Colonic mucosa (tissue), 4 donors: ENCODE data around the gene SLC5A10. TPM values are rescaled to one million over a fixed set of nuclear protein-coding genes. Genes with fewer than 3 reads are reported as not detected.
"Not testable (repeated sequence)": the region's sequence is repeated elsewhere in the genome, so short reads cannot be mapped to it uniquely, and the experiment has no call there.

ENCODE experiments used
- DNase-seq: peaks from one replicate; pipeline ENCODE4 v3.0.0-alpha.2; 2020
- H3K27ac ChIP-seq: fragments of 200-600 bp; one replicate; pipeline ENCODE4 v1.8.0; 2021
- H3K27me3 ChIP-seq: fragments of 200-600 bp; one replicate; pipeline ENCODE4 v1.8.0; 2021
- H3K36me3 ChIP-seq: fragments of 200-600 bp; one replicate; pipeline ENCODE4 v1.8.0; 2021
- H3K4me1 ChIP-seq: fragments of 200-600 bp; one replicate; pipeline ENCODE4 v1.8.0; 2021; ENCODE audit warnings: mild to moderate bottlenecking
- H3K4me3 ChIP-seq: fragments of 200-600 bp; one replicate; pipeline ENCODE4 v1.8.0; 2021
- H3K9ac ChIP-seq, 2 donors: one replicate each; pipeline ENCODE4 v1.7.0; 2013; ENCODE audit warnings: control low read depth in 2 of 2, low read depth in 2 of 2, low read length in 2 of 2
- H3K9me3 ChIP-seq: fragments of 200-600 bp; one replicate; pipeline ENCODE4 v1.8.0; 2021
- intact Hi-C: fragments of 100-400 bp; cut with DNase I; formaldehyde crosslinking; loops from one replicate; pipeline ENCODE4 v1.14.1; 2022
- total RNA-seq, 2 donors: library from RNA; stranded (reverse); fragmentation: NEBNext Ultra II Directional in 1 of 2; extraction: Animal tissue kit (Norgen Biotek cat#: 25700) in 1 of 2; gene quantifications; one replicate each; pipeline ENCODE4 v1.2.1, GENCODE V29; 2021
- TF ChIP-seq, protein P1 (sequence below): fragments of 200-600 bp; IDR thresholded peaks from one replicate; pipeline ENCODE4 v1.8.0; 2022; ENCODE audit warnings: antibody characterized with exemption, mild to moderate bottlenecking
- donor health status: healthy.
- donor health status: DM: no; HTN: no; CAD: no.
- donor health status: DM: no; HTN: no; CAD: no.

SLC5A10 gene
- total RNA-seq, 2 donors from 2014 or later = 0.16 TPM; not detected in 1

DNA sequence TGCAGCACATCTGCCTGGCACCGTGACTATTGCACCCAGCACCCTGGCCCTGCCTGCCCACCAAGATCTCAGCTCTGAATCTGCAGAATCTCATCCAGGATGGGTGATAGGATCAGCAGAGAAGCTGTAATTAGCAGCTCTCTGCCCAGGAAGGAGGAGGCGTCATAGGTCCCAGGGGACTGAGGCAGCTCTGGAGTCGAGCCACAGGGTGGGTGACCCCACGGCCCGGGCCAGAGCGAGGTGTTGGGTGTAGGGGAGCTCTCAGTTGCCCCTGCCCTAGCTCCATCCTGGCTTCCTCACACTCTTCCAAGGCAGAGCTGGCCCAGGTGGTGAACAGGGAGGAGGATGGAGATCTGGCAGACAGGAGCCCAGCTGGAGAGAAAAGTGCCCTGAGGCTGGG lies 70.8 kb downstream of the SLC5A10 start:
- DNase-seq = no peak
- no peaks in the 10 kb centered on the region for H3K27me3 ChIP-seq
- TF ChIP-seq, protein P1, sequence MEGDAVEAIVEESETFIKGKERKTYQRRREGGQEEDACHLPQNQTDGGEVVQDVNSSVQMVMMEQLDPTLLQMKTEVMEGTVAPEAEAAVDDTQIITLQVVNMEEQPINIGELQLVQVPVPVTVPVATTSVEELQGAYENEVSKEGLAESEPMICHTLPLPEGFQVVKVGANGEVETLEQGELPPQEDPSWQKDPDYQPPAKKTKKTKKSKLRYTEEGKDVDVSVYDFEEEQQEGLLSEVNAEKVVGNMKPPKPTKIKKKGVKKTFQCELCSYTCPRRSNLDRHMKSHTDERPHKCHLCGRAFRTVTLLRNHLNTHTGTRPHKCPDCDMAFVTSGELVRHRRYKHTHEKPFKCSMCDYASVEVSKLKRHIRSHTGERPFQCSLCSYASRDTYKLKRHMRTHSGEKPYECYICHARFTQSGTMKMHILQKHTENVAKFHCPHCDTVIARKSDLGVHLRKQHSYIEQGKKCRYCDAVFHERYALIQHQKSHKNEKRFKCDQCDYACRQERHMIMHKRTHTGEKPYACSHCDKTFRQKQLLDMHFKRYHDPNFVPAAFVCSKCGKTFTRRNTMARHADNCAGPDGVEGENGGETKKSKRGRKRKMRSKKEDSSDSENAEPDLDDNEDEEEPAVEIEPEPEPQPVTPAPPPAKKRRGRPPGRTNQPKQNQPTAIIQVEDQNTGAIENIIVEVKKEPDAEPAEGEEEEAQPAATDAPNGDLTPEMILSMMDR = no peak
- H3K27ac ChIP-seq = no peak overlapping the region
- H3K4me3 ChIP-seq = no peak overlapping the region
- no peaks in the 10 kb centered on the region for H3K9me3 ChIP-seq
- intact Hi-C loops = loop anchor here (10.0 kb wide), 1 partner anchor 58 kb away; no protein-coding TSS in a partner anchor
- H3K4me1 ChIP-seq = peaks cover 3% of the 10 kb centered on the region
- H3K36me3 ChIP-seq = no peaks in the 10 kb centered on the region
- no peak overlapping the region for H3K9ac ChIP-seq

- Histone ChIP-seq H3K9me3 (no peaks in the 10 kb centered on the region), H3K4me3 (no peak overlapping the region), H3K9ac (no peak overlapping the region), H3K27me3 (no peaks in the 10 kb centered on the region), H3K36me3 (no peaks in the 10 kb centered on the region), H3K4me1 (no peaks in the 10 kb centered on the region), H3K27ac (no peak overlapping the region)
- intact Hi-C loops = loop anchor here (10.0 kb wide), 1 partner anchor 59 kb away; no protein-coding TSS in a partner anchor
- TF ChIP-seq, protein P1 = no peak
- DNase-seq = no peak
Measured at GRCh38 chr17:19023209-19023999, 71.4 kb downstream of the SLC5A10 start.

DNA sequence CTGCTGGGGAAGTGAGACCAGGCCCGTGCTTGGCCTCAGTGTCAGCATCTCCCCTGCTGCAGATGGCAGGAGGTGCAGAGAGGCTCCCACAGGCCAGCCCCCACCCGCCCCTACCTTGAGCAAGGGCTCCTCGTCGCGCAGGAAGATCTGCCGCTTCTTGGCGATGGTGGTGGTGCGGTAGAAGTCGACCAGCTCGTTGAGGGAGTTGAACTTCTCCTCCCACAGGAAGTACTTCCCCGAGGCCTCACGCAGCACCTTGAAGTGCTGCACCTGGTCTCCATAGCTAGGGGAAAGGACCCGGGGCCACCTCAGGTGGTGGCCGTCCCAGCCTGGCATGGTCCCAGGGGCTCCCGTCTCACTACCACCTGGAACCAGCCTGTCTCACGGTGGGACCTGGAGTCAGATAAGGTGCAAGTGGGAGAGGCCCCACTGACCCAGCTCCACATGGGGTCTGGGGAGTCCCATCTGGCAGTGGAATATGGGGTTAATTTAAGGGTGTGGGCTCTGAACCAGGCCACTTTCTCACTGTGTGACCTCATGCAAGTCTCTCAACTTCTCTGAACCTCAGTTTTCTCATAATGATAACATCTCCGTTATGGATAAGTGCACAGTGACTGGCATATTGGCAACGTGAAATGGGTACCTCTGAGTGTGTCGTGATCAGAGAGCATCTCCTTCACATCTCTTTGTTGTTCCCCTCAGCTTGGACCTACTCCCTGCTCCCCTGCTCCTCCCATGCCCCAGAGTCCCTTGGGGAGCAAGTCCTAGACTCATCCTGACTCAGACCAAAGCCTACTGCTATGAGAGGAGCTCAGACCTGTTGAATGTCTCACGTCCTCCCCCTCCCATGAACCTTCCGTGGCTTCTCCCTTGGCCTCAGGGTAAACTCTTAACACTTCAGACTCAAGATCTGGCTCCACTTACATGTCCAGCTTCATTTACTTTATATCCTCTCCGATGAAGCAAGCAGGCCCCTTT lies 72.4 kb downstream of the SLC5A10 start:
- TF ChIP-seq, protein P1 = no peak
- H3K27me3 ChIP-seq = no peaks in the 10 kb centered on the region
- intact Hi-C loops = loop anchor here (10.0 kb wide), 1 partner anchor 60 kb away; no protein-coding TSS in a partner anchor
- no peaks in the 10 kb centered on the region for H3K4me1 ChIP-seq
- no peaks in the 10 kb centered on the region for H3K9me3 ChIP-seq
- no peak overlapping the region for H3K4me3 ChIP-seq
- no peak for DNase-seq
- H3K9ac ChIP-seq = no peak overlapping the region
- H3K27ac ChIP-seq = no peak overlapping the region
- no peaks in the 10 kb centered on the region for H3K36me3 ChIP-seq

GRCh38 chr17:19028671-19029070 lies 76.7 kb downstream of the SLC5A10 start:
- not testable (repeated sequence) for H3K36me3 ChIP-seq, H3K9ac ChIP-seq, H3K4me3 ChIP-seq, DNase-seq, H3K4me1 ChIP-seq, H3K27me3 ChIP-seq, H3K9me3 ChIP-seq, H3K27ac ChIP-seq
- intact Hi-C loops = loop anchor here (10.0 kb wide), 1 partner anchor 64 kb away; no protein-coding TSS in a partner anchor

DNA sequence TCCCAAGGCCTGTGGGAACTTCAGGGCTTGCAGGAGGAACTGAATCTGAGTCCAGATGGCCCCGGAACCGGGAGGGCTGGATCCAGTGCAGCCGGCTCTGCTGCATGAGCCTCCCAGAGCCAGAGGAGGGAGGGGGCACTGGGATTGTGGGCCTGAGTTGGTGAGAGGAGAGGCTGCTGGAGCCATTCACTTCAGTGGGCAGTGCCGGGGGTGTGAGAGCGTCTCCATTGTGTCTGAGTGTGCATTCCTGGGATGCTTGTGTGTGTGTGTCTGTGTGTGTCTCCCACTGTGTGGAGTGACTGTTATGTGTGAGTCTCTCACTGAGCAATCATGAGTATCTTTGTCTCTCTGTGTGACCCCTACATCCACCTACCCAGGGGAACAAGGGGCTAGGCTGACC lies 77.8 kb downstream of the SLC5A10 start:
- DNase-seq, H3K4me3 ChIP-seq, H3K9ac ChIP-seq, H3K9me3 ChIP-seq, H3K27ac ChIP-seq, H3K36me3 ChIP-seq, H3K27me3 ChIP-seq, H3K4me1 ChIP-seq: not testable (repeated sequence)
- intact Hi-C loops = loop anchor here (10.0 kb wide), 1 partner anchor 65 kb away; no protein-coding TSS in a partner anchor

- intact Hi-C loops, H3K27ac ChIP-seq, H3K36me3 ChIP-seq, H3K9me3 ChIP-seq, DNase-seq, H3K9ac ChIP-seq, H3K4me3 ChIP-seq, H3K4me1 ChIP-seq, H3K27me3 ChIP-seq: not testable (repeated sequence)
Measured at GRCh38 chr17:19030771-19031449, 78.9 kb downstream of the SLC5A10 start.
